Nephron (organoid): ENCODE measurements around the gene BCL2L15.

Experiments
- H3K27ac Mint-ChIP-seq, 3 experiments: 2 replicates each; pipeline ENCODE4 v1.8.0; 2020; ENCODE audit warnings: mixed read lengths in 3 of 3, mild to moderate bottlenecking in 2 of 3, moderate library complexity in 1 of 3
- H3K27me3 Mint-ChIP-seq: 2 replicates; pipeline ENCODE4 v1.8.0; 2021; ENCODE audit warnings: low read depth, mild to moderate bottlenecking, moderate library complexity, mixed read lengths
- H3K36me3 Mint-ChIP-seq: 2 replicates; pipeline ENCODE4 v1.8.0; 2020; ENCODE audit warnings: low read depth, mixed read lengths
- H3K4me1 Mint-ChIP-seq: 2 replicates; pipeline ENCODE4 v1.8.0; 2020; ENCODE audit warnings: mixed read lengths
- H3K4me3 Mint-ChIP-seq, 3 experiments: 2 replicates each; pipeline ENCODE4 v1.8.0; 2020; ENCODE audit warnings: mild to moderate bottlenecking in 3 of 3, mixed read lengths in 3 of 3, moderate library complexity in 2 of 3
- H3K9me3 Mint-ChIP-seq: 2 replicates; pipeline ENCODE4 v1.8.0; 2020; ENCODE audit warnings: mixed read lengths
- TF ChIP-seq, protein P1 (sequence below), 3 experiments: fragments of 200-600 bp; sonication (generic); IDR thresholded peaks; one replicate each; pipeline ENCODE4 v1.5.0; 2021; ENCODE audit warnings: antibody characterized with exemption in 3 of 3; ENCODE audit not compliant: unreplicated experiment in 3 of 3

The BCL2L15 gene

DNA sequence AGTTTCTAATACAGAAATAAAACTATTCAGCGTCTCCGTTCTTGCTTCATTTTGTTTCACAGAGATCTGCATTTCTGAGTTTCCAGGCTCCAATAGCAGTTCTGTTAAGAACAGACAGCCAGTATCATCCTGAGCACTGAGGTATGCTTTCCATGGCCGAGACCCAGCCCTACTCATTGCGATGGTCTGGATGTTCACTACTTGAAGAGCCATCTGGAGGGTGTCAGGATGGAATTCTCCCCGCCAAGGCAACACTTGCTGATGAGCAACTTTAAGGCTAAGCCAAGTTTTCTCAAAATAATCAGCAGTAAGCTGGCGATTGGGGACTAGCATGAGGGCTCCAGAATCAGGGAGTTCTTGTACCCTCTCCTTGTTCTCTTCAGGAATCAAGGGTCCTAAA is 7.7 kb upstream of the BCL2L15 start:
- TF ChIP-seq, protein P1, sequence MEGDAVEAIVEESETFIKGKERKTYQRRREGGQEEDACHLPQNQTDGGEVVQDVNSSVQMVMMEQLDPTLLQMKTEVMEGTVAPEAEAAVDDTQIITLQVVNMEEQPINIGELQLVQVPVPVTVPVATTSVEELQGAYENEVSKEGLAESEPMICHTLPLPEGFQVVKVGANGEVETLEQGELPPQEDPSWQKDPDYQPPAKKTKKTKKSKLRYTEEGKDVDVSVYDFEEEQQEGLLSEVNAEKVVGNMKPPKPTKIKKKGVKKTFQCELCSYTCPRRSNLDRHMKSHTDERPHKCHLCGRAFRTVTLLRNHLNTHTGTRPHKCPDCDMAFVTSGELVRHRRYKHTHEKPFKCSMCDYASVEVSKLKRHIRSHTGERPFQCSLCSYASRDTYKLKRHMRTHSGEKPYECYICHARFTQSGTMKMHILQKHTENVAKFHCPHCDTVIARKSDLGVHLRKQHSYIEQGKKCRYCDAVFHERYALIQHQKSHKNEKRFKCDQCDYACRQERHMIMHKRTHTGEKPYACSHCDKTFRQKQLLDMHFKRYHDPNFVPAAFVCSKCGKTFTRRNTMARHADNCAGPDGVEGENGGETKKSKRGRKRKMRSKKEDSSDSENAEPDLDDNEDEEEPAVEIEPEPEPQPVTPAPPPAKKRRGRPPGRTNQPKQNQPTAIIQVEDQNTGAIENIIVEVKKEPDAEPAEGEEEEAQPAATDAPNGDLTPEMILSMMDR (IDR thresholded peaks at IDR 0.05; ENCODE audit: unreplicated experiment in 3 of 3): no peak
- Mint-ChIP-seq H3K36me3 (peaks cover 42% of the 10 kb centered on the region), H3K27me3 (no peaks in the 10 kb centered on the region), H3K27ac (no peak overlapping the region), H3K4me1 (no peaks in the 10 kb centered on the region), H3K4me3 (no peak overlapping the region), H3K9me3 (no peaks in the 10 kb centered on the region)

DNA sequence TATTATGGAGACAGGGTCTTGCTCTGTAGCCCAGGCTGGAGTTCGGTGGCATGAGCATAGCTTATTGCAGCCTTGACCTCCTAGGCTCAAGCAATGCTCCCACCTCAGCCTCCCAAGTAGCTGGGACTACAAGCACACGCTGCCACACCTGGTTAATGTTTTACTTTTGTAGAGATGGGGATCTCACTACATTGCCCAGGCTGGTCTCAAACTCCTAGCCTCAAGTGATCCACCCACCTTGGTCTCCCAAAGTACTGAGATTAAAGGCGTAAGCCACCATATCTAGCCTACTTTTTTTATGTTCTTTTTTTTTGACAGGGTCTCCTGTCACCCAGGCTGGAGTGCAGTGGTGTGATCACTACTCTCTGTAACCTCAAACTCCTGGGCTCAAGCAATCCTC is 5.9 kb upstream of the BCL2L15 start:
- Mint-ChIP-seq H3K27ac (no peak overlapping the region), H3K36me3 (peaks cover 26% of the 10 kb centered on the region), H3K9me3 (no peaks in the 10 kb centered on the region), H3K4me1 (no peaks in the 10 kb centered on the region), H3K27me3 (no peaks in the 10 kb centered on the region), H3K4me3 (no peak overlapping the region)
- TF ChIP-seq, protein P1 (IDR thresholded peaks at IDR 0.05; ENCODE audit: unreplicated experiment in 3 of 3): no peak

DNA sequence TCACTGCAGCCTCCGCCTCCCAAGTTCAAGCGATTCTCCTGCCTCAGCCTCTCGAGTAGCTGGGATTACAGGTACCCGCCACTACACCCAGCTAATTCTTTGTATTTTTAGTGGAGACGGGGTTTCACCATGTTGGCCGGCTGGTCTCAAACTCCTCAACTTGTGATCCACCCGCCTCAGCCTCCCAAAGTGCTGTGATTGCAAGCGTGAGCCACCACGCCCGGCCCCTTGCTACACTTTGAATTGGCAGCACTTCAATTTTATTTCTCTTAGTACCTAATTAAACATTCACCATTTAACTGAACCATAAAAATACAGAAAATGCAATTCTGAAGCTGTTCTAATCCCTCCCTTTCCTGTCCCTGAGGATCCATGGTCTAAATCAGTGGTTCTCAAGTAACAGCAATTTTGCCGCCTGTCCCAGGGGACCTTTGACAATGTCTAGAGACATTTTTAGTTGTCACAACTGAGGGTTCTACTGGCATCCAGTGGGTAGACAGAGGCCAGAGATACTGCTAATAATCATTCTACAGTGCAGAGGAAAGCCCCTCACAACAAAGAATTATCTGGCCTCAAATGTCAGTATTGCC is 4.3 kb upstream of the BCL2L15 start:
- H3K9me3 Mint-ChIP-seq: no peaks in the 10 kb centered on the region
- H3K27ac Mint-ChIP-seq: no peak overlapping the region
- no peaks in the 10 kb centered on the region for H3K27me3 Mint-ChIP-seq
- H3K36me3 Mint-ChIP-seq: peaks cover 16% of the 10 kb centered on the region
- H3K4me3 Mint-ChIP-seq: no peak overlapping the region
- H3K4me1 Mint-ChIP-seq: no peaks in the 10 kb centered on the region
- TF ChIP-seq, protein P1 (IDR thresholded peaks at IDR 0.05; ENCODE audit: unreplicated experiment in 3 of 3): no peak

DNA sequence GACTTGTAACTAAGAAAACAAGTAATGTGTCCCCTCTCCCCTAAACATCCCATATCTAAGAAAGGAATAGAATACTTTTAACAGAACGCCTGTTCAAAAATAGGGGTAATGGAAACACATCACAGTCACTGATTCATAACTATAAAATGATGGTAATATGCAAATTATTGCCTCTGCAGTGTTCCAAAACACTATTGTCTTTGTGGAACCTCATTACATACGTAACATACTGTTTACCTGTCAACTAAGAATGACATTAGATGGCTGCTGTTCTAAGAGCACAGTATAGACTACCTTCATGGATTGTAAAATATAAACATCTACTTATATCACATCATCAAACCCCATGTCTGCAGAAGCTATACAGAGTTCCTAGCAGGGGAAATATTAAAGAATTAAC is 3.4 kb upstream of the BCL2L15 start:
- Mint-ChIP-seq H3K4me1 (no peaks in the 10 kb centered on the region), H3K27me3 (no peaks in the 10 kb centered on the region), H3K4me3 (no peak overlapping the region), H3K36me3 (peaks cover 7% of the 10 kb centered on the region), H3K9me3 (no peaks in the 10 kb centered on the region), H3K27ac (no peak overlapping the region)
- TF ChIP-seq, protein P1 (IDR thresholded peaks at IDR 0.05; ENCODE audit: unreplicated experiment in 3 of 3): no peak

DNA sequence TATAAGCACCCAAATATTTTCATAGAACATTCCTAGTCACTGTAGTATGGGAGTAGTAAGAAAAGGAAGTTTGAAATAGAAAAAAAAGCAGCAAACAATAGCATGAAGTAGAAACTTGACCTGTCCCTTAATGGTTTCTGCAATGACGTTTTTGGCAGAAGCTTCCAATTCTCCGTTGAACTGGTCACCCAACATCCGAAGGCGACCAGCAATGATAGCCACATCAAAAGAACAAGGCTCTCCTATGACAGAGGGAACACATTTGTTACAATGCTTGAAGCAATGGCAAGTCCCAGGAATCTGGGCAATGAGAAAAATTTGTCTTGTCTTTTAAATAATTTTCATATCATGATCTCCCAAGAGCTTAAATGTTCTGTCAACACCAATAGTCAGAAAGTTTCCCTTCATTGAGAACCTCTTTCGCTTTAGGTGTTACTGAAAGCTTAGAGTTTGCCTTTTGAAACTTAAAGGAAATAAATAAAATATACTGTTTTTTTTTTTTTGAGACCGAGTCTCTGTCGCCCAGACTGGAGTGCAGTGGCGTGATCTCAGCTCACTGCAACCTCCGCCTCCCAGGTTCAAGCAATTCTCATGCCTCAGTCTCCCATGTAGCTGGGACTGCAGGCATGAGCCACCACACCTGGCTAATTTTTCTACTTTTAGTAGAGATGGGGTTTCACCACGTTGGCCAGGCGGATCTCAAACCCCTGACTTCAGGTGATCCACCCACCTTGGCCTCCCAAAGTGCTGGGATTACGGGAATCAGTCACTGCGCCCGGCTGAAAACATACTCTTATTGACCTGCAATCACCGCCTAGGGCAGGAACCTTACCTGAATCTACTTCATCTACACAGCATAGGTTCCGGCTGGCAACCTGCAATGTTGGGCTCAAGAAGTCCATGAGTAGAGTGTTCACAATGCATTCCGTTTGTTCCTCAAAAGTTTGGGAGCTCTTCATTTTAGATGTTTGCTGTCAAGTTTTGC is 672 bp downstream of the BCL2L15 start:
- Mint-ChIP-seq H3K4me1 (no peaks in the 10 kb centered on the region), H3K4me3 (no peak overlapping the region), H3K9me3 (no peaks in the 10 kb centered on the region), H3K36me3 (no peaks in the 10 kb centered on the region), H3K27ac (peak overlapping the region in 1 of 3 experiments; percentile 59), H3K27me3 (no peaks in the 10 kb centered on the region)
- TF ChIP-seq, protein P1 (IDR thresholded peaks at IDR 0.05; ENCODE audit: unreplicated experiment in 3 of 3): no peak
